Stimulated activated memory B cell treated with anti-CD40 and anti-IgM and Interleukin-4, amounts not matched to agents 10 μg/mL and 1 μg/mL and 100 μg/mL, for 72 hours (primary cell): ENCODE data around the gene REEP2.
"Not testable (repeated sequence)": the region's sequence is repeated elsewhere in the genome, so short reads cannot be mapped to it uniquely, and the experiment has no call there.

Experiments used
- ATAC-seq: fragments of 150-1000 bp; cut with Tn5 transposase; 2 replicates; pipeline ENCODE4 v1.10.0; 2021
- H3K27ac Mint-ChIP-seq: one replicate; pipeline ENCODE4 v1.8.0; 2022; ENCODE audit warnings: mild to moderate bottlenecking, mixed read lengths
- H3K27me3 Mint-ChIP-seq: one replicate; pipeline ENCODE4 v1.8.0; 2022; ENCODE audit warnings: mixed read lengths
- H3K36me3 Mint-ChIP-seq: one replicate; pipeline ENCODE4 v1.8.0; 2022; ENCODE audit warnings: mixed read lengths
- H3K4me1 Mint-ChIP-seq: one replicate; pipeline ENCODE4 v1.8.0; 2022; ENCODE audit warnings: mixed read lengths
- H3K4me3 Mint-ChIP-seq: one replicate; pipeline ENCODE4 v1.8.0; 2022; ENCODE audit warnings: mild to moderate bottlenecking, moderate library complexity, mixed read lengths
- H3K9me3 Mint-ChIP-seq: one replicate; pipeline ENCODE4 v1.8.0; 2022; ENCODE audit warnings: mixed read lengths

Gene REEP2

DNA sequence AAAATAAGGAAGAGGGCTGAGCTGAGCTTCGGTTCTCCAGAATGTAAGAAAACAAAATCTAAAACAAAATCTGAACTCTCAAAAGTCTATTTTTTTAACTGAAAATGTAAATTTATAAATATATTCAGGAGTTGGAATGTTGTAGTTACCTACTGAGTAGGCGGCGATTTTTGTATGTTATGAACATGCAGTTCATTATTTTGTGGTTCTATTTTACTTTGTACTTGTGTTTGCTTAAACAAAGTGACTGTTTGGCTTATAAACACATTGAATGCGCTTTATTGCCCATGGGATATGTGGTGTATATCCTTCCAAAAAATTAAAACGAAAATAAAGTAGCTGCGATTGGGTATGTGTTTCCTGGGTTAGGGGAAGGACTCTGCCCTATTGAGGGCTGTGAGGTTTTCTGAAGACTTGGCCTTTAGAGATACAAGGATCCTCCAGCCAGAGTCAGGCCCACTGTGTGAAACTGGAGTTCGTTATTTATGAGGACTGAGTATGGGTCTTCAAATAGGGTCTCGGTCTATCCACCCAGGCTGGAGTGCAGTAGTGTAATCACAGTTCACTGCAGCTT lies 30.2 kb downstream of the REEP2 start:
- Mint-ChIP-seq H3K4me3 (no peak overlapping the region), H3K27ac (no peak overlapping the region), H3K27me3 (no peaks in the 10 kb centered on the region), H3K36me3 (peaks cover 19% of the 10 kb centered on the region), H3K9me3 (no peaks in the 10 kb centered on the region), H3K4me1 (peaks cover 26% of the 10 kb centered on the region)
- ATAC-seq = no peak

DNA sequence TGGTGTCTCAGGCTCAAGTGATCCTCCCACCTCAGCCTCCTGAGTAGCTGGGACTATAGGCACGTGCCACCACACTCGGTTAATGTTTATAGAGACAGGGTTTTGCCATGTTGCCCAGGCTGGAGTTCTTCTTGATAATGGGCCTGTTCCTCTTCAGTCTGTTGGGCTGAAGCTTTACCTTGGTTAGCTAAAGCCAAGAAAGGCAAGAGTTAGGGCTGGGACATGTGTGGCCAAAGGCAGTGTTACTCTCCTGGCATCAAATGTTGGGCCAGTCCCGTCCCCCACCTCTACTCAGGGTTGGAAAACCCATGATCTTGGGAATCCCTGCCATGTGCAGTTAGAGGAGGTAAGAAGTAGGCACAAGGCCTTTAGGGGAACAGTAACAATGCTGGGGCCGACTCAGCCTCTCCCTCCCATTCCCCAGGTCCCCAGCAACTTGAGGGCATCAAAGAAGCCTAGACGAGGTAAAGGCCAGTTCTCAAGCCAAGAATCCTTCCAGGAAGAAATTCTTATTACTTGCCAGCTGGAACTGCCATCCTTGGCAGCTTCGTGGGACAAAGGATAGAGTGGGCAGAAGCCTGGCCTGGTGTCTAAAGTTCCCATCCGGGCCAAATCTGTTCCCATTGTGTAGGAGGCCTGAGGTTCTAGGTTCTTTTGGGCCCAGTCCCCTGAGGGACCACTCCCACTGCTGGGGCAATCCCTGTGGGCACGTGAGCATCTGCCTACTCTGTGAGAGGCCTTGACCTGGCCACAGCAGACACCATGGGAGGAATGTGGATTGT lies 30.9 kb downstream of the REEP2 start:
- peaks cover 26% of the 10 kb centered on the region for H3K4me1 Mint-ChIP-seq
- no peak for ATAC-seq
- H3K4me3 Mint-ChIP-seq = no peak overlapping the region
- no peaks in the 10 kb centered on the region for H3K9me3 Mint-ChIP-seq
- H3K27me3 Mint-ChIP-seq = no peaks in the 10 kb centered on the region
- H3K27ac Mint-ChIP-seq = no peak overlapping the region
- peaks cover 19% of the 10 kb centered on the region for H3K36me3 Mint-ChIP-seq

DNA sequence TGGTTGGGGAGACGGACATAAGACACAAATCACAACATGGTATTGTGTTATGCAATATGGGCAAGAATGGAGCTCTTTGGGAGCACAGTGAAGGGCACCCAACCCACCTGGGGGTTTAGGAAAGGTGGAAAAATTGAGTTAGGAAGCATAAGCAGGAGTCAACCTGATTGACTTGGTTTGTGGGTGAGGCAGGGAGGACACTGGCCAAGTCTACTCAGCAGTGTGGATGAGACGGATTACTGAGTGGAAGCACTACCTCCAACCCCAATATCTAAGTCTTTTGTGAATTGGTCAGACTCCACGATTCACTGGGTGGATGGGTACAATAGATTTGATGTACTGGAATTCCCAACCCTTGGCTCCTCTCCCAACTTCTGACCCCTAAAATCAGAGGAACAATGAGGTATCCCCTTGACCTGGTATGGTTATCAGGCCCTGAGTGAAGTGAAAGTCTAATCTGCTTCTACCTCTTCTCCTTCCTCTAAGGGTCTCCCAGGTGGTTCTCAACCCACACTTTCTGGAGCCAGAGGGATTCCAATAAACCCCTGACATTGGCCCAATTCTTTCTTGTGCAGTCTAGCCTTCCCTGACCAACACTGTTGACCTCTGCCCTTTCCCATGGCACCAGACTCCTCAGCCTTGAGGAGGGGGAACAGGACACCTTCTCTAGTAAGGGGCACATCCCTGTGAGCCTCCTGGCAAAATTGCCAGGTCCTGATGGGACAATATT lies 31.6 kb downstream of the REEP2 start:
- no peaks in the 10 kb centered on the region for H3K9me3 Mint-ChIP-seq

DNA sequence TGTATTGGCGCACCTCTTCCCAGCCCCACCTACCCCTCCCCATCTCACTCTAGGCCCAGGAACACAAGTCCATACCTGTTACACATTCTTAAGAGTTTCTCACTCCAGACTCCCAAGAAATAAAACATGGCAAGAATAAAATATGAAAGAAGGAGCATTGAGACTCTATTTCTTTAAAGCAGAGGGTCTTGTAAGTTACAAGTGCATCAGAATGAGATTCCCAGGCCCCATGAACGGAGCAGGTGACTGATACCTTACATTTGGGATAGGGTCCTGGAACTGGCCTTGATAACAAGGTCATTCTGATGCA lies 32.1 kb downstream of the REEP2 start:
- Mint-ChIP-seq H3K4me1 (peaks cover 26% of the 10 kb centered on the region), H3K27ac (no peak overlapping the region), H3K27me3 (peaks cover 4% of the 10 kb centered on the region), H3K9me3 (no peaks in the 10 kb centered on the region), H3K4me3 (no peak overlapping the region), H3K36me3 (peaks cover 19% of the 10 kb centered on the region)
- no peak for ATAC-seq

More for the DNA sequence above, 31.6 kb downstream of the REEP2 start:
- Mint-ChIP-seq H3K27ac (no peak overlapping the region), H3K4me3 (no peak overlapping the region), H3K36me3 (peaks cover 19% of the 10 kb centered on the region), H3K27me3 (no peaks in the 10 kb centered on the region), H3K4me1 (peaks cover 26% of the 10 kb centered on the region)
- ATAC-seq = no peak

DNA sequence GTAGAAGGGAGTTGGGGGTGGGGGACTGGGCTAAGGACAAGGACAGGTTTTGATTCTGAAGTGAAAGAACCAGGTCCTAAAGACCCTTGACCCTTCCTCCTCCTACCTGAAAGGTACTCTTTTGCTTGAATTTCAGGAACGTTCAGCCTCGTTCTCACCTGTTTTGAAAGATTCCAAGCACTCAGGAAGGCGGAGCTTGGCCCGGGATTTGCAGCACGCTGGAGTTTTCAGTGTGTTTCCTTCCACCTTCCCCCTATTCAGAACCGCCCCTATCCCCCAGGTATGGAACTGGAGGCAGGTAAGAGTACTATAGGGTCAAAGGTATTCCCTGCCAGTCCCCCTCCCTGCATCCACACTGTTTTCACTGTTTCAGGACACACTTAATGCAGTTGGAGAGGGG lies 33.5 kb downstream of the REEP2 start:
- Mint-ChIP-seq H3K4me3 (no peak overlapping the region), H3K27me3 (peaks cover 18% of the 10 kb centered on the region), H3K36me3 (peaks cover 12% of the 10 kb centered on the region), H3K4me1 (peaks cover 14% of the 10 kb centered on the region), H3K9me3 (no peaks in the 10 kb centered on the region), H3K27ac (no peak overlapping the region)
- no peak for ATAC-seq

DNA sequence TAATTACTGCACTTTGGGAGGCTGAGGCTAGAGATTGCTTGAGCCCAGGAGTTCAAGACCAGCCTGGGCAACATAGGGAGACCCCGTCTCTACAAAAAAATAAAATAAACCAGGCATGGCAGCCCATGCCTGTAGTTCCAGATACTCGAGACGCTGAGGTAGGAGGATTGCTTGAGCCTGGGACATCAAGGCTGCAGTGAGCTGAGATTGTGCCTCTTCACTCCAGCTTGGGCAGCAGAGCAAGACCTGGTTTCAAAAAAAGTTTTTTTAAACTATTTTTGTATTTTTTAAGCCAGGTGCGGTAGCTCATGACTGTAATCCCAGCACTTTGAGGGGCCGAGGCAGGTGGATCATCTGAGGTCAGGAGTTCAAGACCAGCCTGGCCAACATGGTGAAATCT lies 34.3 kb downstream of the REEP2 start:
- H3K36me3 Mint-ChIP-seq, ATAC-seq, H3K27ac Mint-ChIP-seq, H3K9me3 Mint-ChIP-seq, H3K4me1 Mint-ChIP-seq, H3K4me3 Mint-ChIP-seq: not testable (repeated sequence)
- peaks cover 21% of the 10 kb centered on the region for H3K27me3 Mint-ChIP-seq

DNA sequence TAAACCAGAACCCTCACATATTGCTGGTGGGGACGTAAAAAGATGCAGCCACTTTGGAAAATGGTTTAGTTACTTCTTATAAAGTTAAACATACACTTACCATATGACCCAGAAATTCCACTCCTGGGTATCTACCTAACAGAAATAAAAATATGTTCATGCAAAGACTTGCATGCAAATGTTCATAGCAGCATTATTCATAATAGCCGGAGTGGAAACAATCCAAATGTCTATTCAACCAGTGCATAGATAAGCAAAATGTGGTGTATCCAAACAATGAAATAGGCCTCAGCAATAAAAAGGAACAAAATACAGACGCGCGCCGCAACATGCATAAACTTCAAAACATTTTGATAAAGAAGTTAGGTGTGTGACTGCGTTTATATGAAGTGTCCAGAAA lies 38.1 kb downstream of the REEP2 start:
- no peaks in the 10 kb centered on the region for H3K9me3 Mint-ChIP-seq
- peaks cover 38% of the 10 kb centered on the region for H3K27me3 Mint-ChIP-seq
- no peak for ATAC-seq
- no peak overlapping the region for H3K27ac Mint-ChIP-seq
- H3K36me3 Mint-ChIP-seq = no peaks in the 10 kb centered on the region
- H3K4me1 Mint-ChIP-seq = no peaks in the 10 kb centered on the region
- H3K4me3 Mint-ChIP-seq = no peak overlapping the region

DNA sequence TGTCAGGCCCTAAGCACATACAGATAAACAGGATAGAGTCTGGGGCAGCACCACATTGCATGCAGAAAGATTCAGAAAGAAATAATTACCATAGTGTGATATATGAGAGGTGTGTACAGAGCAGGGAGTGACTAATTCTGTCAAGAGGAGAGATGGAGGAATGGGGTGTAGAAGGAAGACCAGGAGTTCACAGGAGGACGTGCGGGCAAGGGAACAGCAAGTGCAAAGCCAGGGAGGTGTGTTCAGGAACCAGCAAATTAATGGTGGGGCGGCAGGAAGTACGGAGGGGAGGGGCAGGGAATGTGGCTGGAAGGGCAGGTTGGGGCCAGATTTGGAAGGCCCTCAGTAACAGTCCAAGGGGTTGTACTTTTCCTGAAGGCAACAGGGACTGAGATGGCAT lies 43.8 kb downstream of the REEP2 start:
- H3K27ac Mint-ChIP-seq = no peak overlapping the region
- no peaks in the 10 kb centered on the region for H3K4me1 Mint-ChIP-seq
- no peaks in the 10 kb centered on the region for H3K36me3 Mint-ChIP-seq
- peaks cover 42% of the 10 kb centered on the region for H3K27me3 Mint-ChIP-seq
- ATAC-seq = no peak
- no peak overlapping the region for H3K4me3 Mint-ChIP-seq
- H3K9me3 Mint-ChIP-seq = no peaks in the 10 kb centered on the region

DNA sequence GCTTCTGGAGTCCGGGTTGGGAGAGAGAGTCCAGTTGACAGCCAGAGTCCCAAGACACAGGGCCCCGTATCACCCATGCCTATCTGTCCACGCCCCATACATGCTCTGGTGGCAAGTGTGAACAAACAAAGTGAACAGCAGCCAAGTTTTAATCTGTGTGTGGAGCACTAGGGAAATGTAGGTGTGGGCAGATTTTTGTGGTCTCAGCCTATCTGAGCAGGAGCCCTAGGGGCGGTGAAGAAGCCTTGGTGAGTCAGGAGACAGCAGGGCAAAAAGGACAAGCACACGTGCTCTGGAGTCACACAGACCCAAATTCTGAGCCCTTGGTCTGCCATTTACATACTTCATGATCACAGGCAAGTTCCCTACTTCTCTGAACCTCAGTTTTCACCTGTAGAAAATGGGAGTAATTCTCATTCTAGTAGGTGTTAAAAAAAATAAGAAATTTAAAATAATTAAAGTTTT lies 49.7 kb downstream of the REEP2 start:
- H3K4me1 Mint-ChIP-seq = peaks cover 17% of the 10 kb centered on the region
- H3K4me3 Mint-ChIP-seq = no peak overlapping the region
- H3K36me3 Mint-ChIP-seq = no peaks in the 10 kb centered on the region
- H3K27ac Mint-ChIP-seq = no peak overlapping the region
- no peaks in the 10 kb centered on the region for H3K9me3 Mint-ChIP-seq
- ATAC-seq = no peak
- peaks cover 61% of the 10 kb centered on the region for H3K27me3 Mint-ChIP-seq

DNA sequence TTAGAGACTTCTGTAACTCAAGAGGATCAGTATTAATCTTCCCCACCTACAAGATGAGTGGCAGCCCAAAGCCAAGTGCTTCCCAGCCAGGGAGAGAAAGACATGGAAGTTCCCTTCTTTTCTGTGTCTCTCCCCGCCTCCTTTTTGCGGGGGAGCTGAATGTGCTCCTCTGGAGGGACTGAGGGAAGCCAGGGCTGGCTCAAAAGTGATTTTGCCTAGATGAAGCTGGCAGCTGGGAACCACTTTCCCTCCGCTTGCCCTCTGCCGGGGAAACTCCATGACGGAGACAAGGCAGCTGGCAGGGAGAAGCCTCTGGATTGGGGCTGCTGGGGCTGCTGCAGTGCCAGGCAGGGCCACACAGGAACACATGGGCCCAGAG lies 50.8 kb downstream of the REEP2 start:
- H3K9me3 Mint-ChIP-seq = no peaks in the 10 kb centered on the region
- ATAC-seq = no peak

DNA sequence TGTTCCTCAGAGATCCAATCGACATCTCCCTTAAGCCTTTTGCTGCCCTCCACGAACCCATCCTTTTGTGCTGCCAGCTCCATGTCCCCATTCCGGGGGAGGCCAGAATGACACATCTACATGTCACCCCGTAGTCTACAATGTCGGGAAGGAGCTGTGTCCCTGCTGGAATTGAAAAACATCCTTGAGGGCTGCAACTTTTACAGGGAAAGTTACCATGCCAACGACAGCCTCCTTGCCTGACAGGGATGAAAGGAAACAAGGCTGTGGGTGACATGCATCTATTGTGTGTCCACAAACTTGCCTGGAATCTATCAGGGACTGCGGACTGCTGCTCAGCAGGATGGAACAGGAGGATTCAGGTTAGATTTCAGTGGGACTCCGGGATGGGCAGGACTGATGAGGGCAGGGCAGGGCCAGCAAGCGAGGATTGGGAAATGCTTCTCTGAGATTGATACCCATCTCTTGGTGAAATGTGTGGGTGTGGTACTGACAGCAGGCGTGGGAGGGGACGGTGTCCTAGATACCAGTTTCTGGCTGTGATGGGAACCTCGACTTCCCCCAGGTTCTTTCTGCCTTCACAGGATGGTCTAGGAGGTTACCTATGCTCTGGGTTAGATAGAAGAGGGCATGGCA lies 51.9 kb downstream of the REEP2 start:
- no peak overlapping the region for H3K4me3 Mint-ChIP-seq
- H3K36me3 Mint-ChIP-seq = no peaks in the 10 kb centered on the region
- H3K27ac Mint-ChIP-seq = no peak overlapping the region
- no peaks in the 10 kb centered on the region for H3K9me3 Mint-ChIP-seq
- H3K27me3 Mint-ChIP-seq = peaks cover 63% of the 10 kb centered on the region
- peaks cover 17% of the 10 kb centered on the region for H3K4me1 Mint-ChIP-seq
- no peak for ATAC-seq

More for the DNA sequence above, 50.8 kb downstream of the REEP2 start:
- no peak overlapping the region for H3K27ac Mint-ChIP-seq
- H3K27me3 Mint-ChIP-seq = peaks cover 58% of the 10 kb centered on the region
- H3K4me3 Mint-ChIP-seq = no peak overlapping the region
- H3K4me1 Mint-ChIP-seq = peaks cover 17% of the 10 kb centered on the region
- no peaks in the 10 kb centered on the region for H3K36me3 Mint-ChIP-seq

DNA sequence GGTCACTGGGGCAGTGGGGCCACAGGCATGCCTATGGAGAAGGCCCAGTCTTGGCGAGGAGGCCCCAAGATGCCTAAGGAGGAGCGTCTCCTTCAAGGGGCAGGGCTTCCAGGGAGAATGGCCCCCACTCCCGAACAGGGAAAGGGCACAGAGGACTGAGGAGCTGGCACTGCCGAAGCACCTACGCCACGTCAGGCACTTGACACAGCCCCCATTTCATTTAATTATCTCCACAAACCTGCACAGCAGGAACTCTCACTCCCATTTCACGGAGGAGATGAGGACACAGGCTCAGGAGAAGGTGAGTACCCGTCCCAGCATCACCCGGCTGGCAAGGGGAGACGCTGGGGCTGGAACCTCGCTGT lies 52.4 kb downstream of the REEP2 start:
- no peak for ATAC-seq
- Mint-ChIP-seq H3K4me1 (peaks cover 17% of the 10 kb centered on the region), H3K27ac (no peak overlapping the region), H3K9me3 (no peaks in the 10 kb centered on the region), H3K4me3 (peak overlapping the region; percentile 46), H3K27me3 (peaks cover 62% of the 10 kb centered on the region), H3K36me3 (no peaks in the 10 kb centered on the region)

DNA sequence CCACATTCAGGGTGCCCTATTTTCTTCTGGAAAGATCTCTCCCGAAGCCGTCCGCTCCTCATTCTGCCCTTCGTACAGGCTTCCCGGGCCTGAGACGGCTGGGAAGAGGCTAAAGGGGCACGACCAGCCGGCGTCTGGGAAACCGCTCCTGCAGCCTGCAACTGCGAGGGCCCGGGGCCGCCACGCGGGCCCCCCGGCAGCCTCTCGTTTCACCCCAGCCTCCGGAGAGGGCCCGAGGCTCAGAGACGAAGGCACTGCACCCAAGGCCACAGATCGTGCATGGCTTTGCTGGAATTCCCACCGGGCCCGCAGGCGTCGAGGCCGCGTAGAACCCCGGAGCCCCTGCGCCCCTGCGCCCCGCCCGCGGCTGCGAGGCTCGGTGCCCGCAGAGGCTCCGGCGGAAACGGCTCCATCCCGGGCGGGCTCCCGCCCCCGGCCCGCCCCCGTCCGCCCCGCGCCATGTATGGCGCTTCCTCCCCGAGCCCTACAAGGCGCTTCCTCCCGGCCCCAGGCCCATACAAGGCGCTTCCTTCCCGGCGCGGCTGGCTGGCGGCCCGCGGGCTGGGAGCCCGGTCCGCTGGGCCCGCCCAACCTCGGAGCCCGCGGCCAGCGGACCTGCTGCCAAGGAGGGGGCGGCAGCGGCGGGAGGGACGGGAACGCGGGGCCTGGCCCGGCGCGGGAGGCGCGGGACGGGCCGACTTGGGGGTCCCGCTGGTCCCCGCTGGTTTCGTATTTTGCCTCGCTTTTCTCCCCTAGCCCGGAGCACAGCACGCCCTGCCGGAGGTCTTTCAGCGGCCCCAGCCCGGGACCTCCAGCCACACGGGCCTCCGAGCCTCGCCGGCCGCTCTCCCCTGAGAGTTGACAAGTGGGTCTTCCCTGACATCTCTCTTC lies 53.1 kb downstream of the REEP2 start:
- H3K4me3 Mint-ChIP-seq = peak overlapping the region; percentile 91
- H3K27me3 Mint-ChIP-seq = peaks cover 56% of the 10 kb centered on the region
- H3K4me1 Mint-ChIP-seq = peaks cover 17% of the 10 kb centered on the region
- no peak overlapping the region for H3K27ac Mint-ChIP-seq
- peak; percentile 99 for ATAC-seq
- no peaks in the 10 kb centered on the region for H3K9me3 Mint-ChIP-seq
- H3K36me3 Mint-ChIP-seq = no peaks in the 10 kb centered on the region

DNA sequence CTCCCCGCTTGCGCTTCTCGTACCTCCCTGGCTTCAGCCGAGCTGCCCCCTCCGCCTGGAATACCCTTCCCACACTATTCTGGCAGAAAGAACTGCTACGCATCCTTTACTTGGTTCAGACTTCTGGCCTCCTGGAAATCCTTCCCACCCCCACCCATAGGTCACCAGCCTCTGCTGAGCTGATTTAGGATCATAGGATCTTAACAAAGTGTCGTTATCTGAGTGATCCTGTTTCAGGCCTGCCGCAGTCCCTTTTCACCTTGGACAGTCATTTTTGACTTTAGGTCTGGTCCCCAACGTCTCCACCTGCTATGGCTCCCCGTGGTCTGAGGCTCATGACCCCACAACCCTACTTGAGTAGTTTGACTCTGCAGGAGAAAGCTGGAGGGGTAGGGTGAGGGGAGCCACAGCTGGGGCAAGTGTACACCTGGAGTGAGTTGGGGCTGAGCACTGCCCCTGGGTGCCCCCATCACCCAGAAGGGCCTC lies 53.7 kb downstream of the REEP2 start:
- Mint-ChIP-seq H3K4me3 (peak overlapping the region; percentile 91), H3K36me3 (no peaks in the 10 kb centered on the region), H3K9me3 (no peaks in the 10 kb centered on the region), H3K4me1 (peaks cover 17% of the 10 kb centered on the region), H3K27me3 (peaks cover 54% of the 10 kb centered on the region), H3K27ac (no peak overlapping the region)
- ATAC-seq = no peak

DNA sequence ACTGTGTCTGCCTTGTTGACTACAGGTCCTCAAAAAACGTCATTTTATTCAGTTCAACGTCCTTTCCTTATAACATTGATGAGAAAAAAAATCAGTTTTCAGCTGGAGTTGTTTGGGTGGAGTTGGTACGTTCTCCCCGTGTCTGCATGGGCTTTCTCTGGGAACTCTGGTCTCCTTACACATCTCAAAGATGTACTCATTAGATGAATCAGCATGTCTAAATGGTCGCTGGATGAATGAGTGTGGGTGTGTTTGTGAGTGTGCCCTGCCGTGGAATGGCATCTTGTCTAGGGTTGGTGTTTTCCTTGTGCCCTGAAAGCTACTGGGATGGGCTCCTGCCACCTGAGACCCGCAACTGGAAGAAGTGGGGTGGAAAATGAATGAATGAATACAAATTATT lies 56.5 kb downstream of the REEP2 start:
- H3K27ac Mint-ChIP-seq = no peak overlapping the region

More for the DNA sequence above, 56.5 kb downstream of the REEP2 start:
- no peaks in the 10 kb centered on the region for H3K36me3 Mint-ChIP-seq
- no peak overlapping the region for H3K4me3 Mint-ChIP-seq
- H3K27me3 Mint-ChIP-seq = peaks cover 40% of the 10 kb centered on the region
- no peaks in the 10 kb centered on the region for H3K9me3 Mint-ChIP-seq
- ATAC-seq = no peak
- peaks cover 17% of the 10 kb centered on the region for H3K4me1 Mint-ChIP-seq
